ENCODE measurements around the gene LTBR.

LTBR gene

DNA sequence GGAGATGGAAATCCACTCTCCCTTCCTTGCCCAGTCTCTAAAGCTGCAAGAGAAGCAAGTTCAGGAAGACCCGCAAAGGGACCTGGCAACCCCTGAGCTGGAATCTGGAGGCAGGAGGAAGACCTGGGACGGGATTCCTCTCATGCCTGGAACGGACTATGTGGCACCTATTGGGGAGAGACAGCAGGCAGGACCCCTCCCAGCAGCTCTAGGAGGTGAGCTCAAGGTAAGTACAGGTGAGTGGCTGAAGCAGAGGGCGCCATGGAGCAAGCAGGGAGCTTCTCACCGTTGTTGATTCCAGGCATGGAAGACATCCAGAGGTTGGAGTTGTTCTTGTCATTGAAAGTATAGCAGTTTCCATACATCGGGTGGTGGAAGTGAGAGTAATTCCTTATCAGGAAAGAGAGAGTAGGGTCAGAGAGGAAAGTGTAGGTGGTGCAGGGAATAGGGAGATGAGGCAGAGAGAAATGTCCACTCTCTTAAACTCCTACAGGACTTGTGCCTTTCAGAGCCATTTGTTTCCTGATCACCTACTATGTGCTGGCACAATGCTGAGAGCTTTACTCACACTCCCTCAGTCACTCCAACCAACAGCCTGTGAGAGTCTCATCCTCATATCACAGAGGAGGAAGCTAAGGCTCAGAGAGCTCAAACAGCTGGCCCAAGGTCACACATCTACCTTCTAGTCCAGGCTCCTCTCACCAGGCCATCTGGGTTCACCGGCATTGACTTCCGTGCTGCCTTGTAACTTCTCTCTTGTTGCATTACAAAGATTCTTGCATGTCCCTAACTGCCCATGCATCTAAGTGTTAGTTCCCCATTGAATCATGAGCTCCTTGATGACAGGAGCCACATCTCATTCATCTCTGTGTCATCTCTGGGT lies 28.2 kb upstream of the LTBR start:
- TF ChIP-seq EZH2 (IDR thresholded peaks at IDR 0.05) (no peak), FOXP2 (optimal IDR thresholded peaks at IDR 0.05; ENCODE audit: control extremely low read depth, extremely low read length, insufficient read depth) (no peak), POLR2AphosphoS5 (IDR thresholded peaks at IDR 0.05; ENCODE audit: borderline replicate concordance, low read depth, low read length) (no peak)
- no peaks in the 10 kb centered on the region for H3K36me3 ChIP-seq (ENCODE audit: insufficient read depth, low read length)
- no peak for DNase-seq (ENCODE audit: low read depth, low spot score)

DNA sequence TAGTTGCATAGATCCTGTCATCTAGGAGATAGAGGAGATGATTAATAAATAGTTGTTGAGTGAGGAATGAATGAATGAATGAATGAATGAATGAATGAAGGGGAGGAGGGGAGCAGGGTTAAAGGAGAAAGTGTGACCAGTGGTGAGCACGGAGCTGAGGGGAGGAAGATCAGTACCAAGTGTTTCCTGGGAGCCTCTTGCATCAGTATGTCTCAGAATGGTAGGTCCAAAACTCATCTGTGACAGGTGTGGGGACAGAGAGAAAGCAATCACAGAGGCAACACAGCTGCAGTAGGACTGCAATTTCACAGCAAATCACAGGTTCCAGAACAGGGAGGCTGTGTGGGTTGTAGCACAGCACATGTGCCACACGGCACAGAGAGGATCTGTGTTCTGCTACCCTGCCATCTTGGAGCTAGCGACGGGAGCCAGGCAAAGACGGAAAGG lies 27.6 kb upstream of the LTBR start:
- TF ChIP-seq EZH2 (IDR thresholded peaks at IDR 0.05) (no peak), FOXP2 (optimal IDR thresholded peaks at IDR 0.05; ENCODE audit: control extremely low read depth, extremely low read length, insufficient read depth) (no peak)
- H3K27ac ChIP-seq, result no peak overlapping the region
- no peak overlapping the region for H3K9ac ChIP-seq (ENCODE audit: insufficient read length)
- no peak overlapping the region for H3K4me3 ChIP-seq
- no peaks in the 10 kb centered on the region for H3K36me3 ChIP-seq (ENCODE audit: insufficient read depth, low read length)
- H3K9me3 ChIP-seq (ENCODE audit: low read depth, low read length), result no peaks in the 10 kb centered on the region
- no peak for DNase-seq (ENCODE audit: low read depth, low spot score)

More for the DNA sequence above, 28.2 kb upstream of the LTBR start:
- H3K27ac ChIP-seq, result no peak overlapping the region
- H3K9ac ChIP-seq (ENCODE audit: insufficient read length), result no peak overlapping the region
- no peak overlapping the region for H3K4me3 ChIP-seq
- H3K9me3 ChIP-seq (ENCODE audit: low read depth, low read length), result no peaks in the 10 kb centered on the region

DNA sequence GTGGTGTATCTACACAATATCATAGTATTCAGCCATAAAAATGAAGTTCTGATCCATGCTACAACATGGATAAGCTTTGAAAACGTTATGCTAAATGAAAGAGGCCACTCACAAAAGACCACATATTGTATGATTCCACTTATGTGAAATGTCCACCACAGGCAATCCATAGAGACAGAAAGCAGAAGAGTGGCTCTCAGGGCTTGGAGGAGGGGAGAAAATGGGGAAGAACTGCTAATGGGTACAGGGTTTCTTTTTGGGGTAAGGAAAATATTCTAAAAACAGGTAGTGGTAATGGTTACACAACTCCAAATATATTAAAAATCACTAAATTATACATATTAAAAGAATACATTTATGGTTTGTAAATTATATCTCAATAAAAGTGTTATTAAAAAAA lies 25.1 kb upstream of the LTBR start:
- Histone ChIP-seq H3K4me3 (no peak overlapping the region), H3K9me3 (ENCODE audit: low read depth, low read length) (no peaks in the 10 kb centered on the region), H3K9ac (ENCODE audit: insufficient read length) (no peak overlapping the region), H3K36me3 (ENCODE audit: insufficient read depth, low read length) (no peaks in the 10 kb centered on the region), H3K27ac (no peak overlapping the region)
- no peak for DNase-seq (ENCODE audit: low read depth, low spot score)
- no peak for TF ChIP-seq FOXP2 (optimal IDR thresholded peaks at IDR 0.05; ENCODE audit: control extremely low read depth, extremely low read length, insufficient read depth)
- no peak for TF ChIP-seq POLR2AphosphoS5 (IDR thresholded peaks at IDR 0.05; ENCODE audit: borderline replicate concordance, low read depth, low read length)
- TF ChIP-seq EZH2 (IDR thresholded peaks at IDR 0.05), result no peak

DNA sequence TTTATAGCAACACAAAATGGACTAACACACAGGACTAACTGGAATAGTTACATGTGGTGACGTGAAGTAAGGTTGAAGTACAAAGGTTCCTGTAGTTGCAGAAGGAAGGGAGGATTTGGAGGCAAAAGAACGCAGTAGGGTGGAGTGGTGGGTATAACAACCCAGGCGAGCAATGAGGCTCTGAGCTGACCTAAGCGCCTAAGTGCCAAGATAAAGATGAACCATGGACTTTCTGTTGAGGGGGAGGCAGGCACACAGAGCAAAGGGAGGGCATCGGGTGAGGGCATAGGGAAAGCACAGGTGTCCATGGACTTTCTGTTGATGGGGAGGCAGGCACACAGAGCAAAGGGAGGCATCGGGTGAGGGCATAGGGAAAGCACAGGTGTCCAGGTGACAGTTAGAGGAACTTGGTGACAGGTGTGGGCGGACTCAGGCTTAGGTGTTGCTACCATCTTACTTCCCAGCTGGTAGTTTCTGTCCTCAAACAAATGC lies 23.8 kb upstream of the LTBR start:
- no peak for TF ChIP-seq FOXP2 (optimal IDR thresholded peaks at IDR 0.05; ENCODE audit: control extremely low read depth, extremely low read length, insufficient read depth)
- no peak for TF ChIP-seq POLR2AphosphoS5 (IDR thresholded peaks at IDR 0.05; ENCODE audit: borderline replicate concordance, low read depth, low read length)
- TF ChIP-seq EZH2 (IDR thresholded peaks at IDR 0.05), result no peak
- H3K9me3 ChIP-seq (ENCODE audit: low read depth, low read length), result no peaks in the 10 kb centered on the region
- no peak overlapping the region for H3K4me3 ChIP-seq
- H3K9ac ChIP-seq (ENCODE audit: insufficient read length), result no peak overlapping the region
- no peak overlapping the region for H3K27ac ChIP-seq
- no peak for DNase-seq (ENCODE audit: low read depth, low spot score)
- no peaks in the 10 kb centered on the region for H3K36me3 ChIP-seq (ENCODE audit: insufficient read depth, low read length)

DNA sequence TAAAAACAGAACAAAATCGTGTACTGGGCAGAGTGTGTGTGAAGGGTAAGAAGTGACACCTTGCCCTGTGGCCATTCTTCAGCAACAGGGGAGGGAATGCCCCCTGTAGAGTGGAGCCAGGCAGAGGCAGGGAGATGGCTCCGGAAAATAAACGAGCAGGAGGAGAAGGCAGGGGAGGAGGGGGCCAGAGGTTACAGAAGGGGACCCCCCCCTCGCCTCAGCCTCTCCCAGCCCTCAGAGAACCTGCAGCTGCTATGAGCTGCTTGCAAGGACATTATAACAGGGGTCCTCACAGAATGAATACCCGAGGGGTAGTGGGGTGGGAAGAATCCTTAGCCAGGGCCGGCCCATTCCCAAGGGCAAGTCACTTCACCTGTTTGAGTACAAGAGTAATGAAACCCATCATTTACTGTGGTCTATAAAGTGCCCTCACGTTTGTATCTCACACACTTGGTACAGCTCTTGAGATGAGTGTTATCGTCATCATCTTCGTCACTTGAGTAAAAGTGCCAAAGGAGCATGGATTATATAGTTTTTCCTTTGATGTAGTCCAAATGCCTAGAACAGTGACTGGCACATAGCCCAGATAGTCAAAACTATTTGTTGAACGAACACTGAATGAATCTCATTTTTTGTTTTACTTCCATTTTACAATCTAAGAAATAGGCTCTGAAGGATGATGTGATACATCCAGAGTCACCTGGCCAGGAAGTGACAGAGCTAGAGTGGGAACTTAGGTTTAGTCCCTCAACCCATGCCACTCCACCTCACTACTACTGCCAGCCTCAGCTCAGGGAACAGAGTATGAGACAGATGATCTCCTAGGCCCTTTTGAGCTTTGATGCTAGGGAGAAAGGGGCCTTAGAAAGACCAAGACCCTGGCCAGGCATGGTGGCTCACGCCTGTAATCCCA lies 23.1 kb upstream of the LTBR start:
- no peaks in the 10 kb centered on the region for H3K9me3 ChIP-seq (ENCODE audit: low read depth, low read length)
- no peaks in the 10 kb centered on the region for H3K36me3 ChIP-seq (ENCODE audit: insufficient read depth, low read length)
- no peak overlapping the region for H3K9ac ChIP-seq (ENCODE audit: insufficient read length)
- TF ChIP-seq POLR2AphosphoS5 (IDR thresholded peaks at IDR 0.05; ENCODE audit: borderline replicate concordance, low read depth, low read length), result no peak
- no peak for TF ChIP-seq EZH2 (IDR thresholded peaks at IDR 0.05)
- TF ChIP-seq FOXP2 (optimal IDR thresholded peaks at IDR 0.05; ENCODE audit: control extremely low read depth, extremely low read length, insufficient read depth), result no peak
- H3K27ac ChIP-seq, result no peak overlapping the region
- DNase-seq (ENCODE audit: low read depth, low spot score), result no peak
- no peak overlapping the region for H3K4me3 ChIP-seq

DNA sequence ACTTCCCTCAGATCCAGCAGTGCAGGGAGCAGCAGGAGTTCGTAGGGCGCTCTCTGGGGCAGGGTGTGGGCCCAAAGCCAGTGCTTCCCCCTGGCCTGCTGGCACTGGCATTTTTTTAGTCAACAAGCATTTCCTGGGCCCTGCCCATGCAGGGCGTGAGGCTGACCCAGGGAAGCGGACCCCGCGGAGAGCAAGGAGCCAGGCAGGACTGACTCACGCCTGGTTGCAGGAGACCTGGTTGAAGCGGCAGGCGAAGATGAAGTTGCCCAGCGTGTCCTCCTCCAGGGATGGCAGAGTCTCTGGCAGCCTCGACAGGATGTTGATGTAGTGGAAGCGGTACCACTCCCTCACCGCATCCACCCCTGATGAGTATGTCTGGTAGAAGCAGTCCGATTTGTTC lies 22.1 kb upstream of the LTBR start:
- DNase-seq (ENCODE audit: low read depth, low spot score), result no peak
- TF ChIP-seq FOXP2 (optimal IDR thresholded peaks at IDR 0.05; ENCODE audit: control extremely low read depth, extremely low read length, insufficient read depth) (no peak), EZH2 (IDR thresholded peaks at IDR 0.05) (no peak), POLR2AphosphoS5 (IDR thresholded peaks at IDR 0.05; ENCODE audit: borderline replicate concordance, low read depth, low read length) (no peak)

DNA sequence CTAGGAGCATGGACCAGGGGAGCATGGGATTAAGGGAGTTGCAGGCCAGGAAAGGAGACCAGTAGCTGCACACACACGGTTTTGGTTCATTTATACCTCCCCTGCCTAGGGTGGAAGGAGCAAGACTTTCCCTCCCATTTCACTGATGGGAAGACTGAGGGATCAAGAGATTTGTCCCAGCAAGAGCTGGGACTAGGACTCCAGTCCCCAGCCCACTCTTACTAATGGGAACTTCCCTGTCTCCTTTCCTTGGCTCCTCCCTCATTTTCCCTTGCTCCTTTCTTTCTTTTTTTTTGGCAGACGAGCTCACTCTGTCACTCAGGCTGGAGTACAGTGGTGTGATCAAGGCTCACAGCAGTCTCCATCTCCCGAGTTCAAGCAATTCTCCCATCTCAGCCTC lies 21.6 kb upstream of the LTBR start:
- Histone ChIP-seq H3K9ac (ENCODE audit: insufficient read length) (no peak overlapping the region), H3K4me3 (no peak overlapping the region), H3K9me3 (ENCODE audit: low read depth, low read length) (no peaks in the 10 kb centered on the region), H3K27ac (no peak overlapping the region), H3K36me3 (ENCODE audit: insufficient read depth, low read length) (no peaks in the 10 kb centered on the region)
- TF ChIP-seq EZH2 (IDR thresholded peaks at IDR 0.05) (no peak), POLR2AphosphoS5 (IDR thresholded peaks at IDR 0.05; ENCODE audit: borderline replicate concordance, low read depth, low read length) (no peak), FOXP2 (optimal IDR thresholded peaks at IDR 0.05; ENCODE audit: control extremely low read depth, extremely low read length, insufficient read depth) (no peak)
- no peak for DNase-seq (ENCODE audit: low read depth, low spot score)

More for the DNA sequence above, 22.1 kb upstream of the LTBR start:
- H3K9me3 ChIP-seq (ENCODE audit: low read depth, low read length), result no peaks in the 10 kb centered on the region
- H3K27ac ChIP-seq, result no peak overlapping the region
- no peak overlapping the region for H3K4me3 ChIP-seq
- no peaks in the 10 kb centered on the region for H3K36me3 ChIP-seq (ENCODE audit: insufficient read depth, low read length)
- no peak overlapping the region for H3K9ac ChIP-seq (ENCODE audit: insufficient read length)

DNA sequence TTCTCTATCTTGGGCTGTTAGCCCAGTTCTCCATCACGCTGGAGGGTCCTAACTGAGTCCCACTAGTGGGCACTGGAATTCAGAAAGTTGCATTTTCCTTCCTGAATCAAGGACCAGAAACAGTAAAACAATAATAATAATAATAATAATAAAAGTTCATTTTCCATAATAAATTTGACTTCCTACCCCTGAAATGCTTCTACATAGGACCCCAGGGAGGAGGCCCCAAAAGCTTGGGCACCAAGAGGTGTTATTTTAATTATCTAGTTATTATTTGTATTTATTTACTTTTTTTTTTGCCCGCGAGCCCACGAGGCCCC lies 21.0 kb upstream of the LTBR start:
- Histone ChIP-seq H3K4me3 (no peak overlapping the region), H3K9ac (ENCODE audit: insufficient read length) (no peak overlapping the region), H3K27ac (no peak overlapping the region), H3K9me3 (ENCODE audit: low read depth, low read length) (no peaks in the 10 kb centered on the region), H3K36me3 (ENCODE audit: insufficient read depth, low read length) (no peaks in the 10 kb centered on the region)
- TF ChIP-seq EZH2 (IDR thresholded peaks at IDR 0.05) (no peak), POLR2AphosphoS5 (IDR thresholded peaks at IDR 0.05; ENCODE audit: borderline replicate concordance, low read depth, low read length) (no peak), FOXP2 (optimal IDR thresholded peaks at IDR 0.05; ENCODE audit: control extremely low read depth, extremely low read length, insufficient read depth) (no peak)
- DNase-seq (ENCODE audit: low read depth, low spot score), result no peak

All from SK-N-MC (cell line).